Panc1 (cell line): ENCODE measurements around the gene PLEKHA7.

Source experiments
- POLR2AphosphoS5 ChIP-seq: IDR thresholded peaks from 2 replicates; pipeline ENCODE4 v1.6.1; 2012; ENCODE audit warnings: mild to moderate bottlenecking, low read depth, low read length, moderate library complexity
- TF ChIP-seq, protein P1 (sequence below): fragments of 450-650 bp; IDR thresholded peaks from 2 replicates; pipeline ENCODE4 v1.5.1; 2017; ENCODE audit warnings: mild to moderate bottlenecking
- TF ChIP-seq, protein P2 (sequence below), 2 experiments: IDR thresholded peaks; 2 replicates each; pipeline ENCODE4 v1.6.1; 2011 to 2012; ENCODE audit warnings: low read depth in 2 of 2, control low read depth in 1 of 2, low read length in 1 of 2, mild to moderate bottlenecking in 1 of 2, moderate library complexity in 1 of 2; ENCODE audit not compliant: insufficient read depth in 1 of 2

DNA sequence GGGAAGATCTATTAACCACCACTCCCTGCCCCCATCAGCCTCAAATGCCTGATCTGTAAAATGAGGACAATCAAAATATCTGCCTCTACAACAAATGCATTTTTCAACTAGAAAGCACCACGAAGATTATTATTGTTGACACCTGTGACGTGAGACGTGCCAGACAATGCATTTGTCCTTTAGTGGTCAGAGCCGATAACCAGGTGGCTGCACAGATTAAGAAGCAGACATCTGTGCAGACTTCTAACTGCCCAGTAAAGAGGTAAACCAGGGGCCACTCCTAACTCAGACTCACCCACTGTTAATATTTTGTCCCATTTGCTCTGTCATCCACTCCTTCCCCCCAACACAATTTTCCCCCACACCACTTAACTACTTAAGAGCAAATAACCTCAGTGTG lies 11.7 kb downstream of the PLEKHA7 start:
- no peak for TF ChIP-seq POLR2AphosphoS5
- TF ChIP-seq, protein P1, sequence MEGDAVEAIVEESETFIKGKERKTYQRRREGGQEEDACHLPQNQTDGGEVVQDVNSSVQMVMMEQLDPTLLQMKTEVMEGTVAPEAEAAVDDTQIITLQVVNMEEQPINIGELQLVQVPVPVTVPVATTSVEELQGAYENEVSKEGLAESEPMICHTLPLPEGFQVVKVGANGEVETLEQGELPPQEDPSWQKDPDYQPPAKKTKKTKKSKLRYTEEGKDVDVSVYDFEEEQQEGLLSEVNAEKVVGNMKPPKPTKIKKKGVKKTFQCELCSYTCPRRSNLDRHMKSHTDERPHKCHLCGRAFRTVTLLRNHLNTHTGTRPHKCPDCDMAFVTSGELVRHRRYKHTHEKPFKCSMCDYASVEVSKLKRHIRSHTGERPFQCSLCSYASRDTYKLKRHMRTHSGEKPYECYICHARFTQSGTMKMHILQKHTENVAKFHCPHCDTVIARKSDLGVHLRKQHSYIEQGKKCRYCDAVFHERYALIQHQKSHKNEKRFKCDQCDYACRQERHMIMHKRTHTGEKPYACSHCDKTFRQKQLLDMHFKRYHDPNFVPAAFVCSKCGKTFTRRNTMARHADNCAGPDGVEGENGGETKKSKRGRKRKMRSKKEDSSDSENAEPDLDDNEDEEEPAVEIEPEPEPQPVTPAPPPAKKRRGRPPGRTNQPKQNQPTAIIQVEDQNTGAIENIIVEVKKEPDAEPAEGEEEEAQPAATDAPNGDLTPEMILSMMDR, result no peak
- TF ChIP-seq, protein P2, sequence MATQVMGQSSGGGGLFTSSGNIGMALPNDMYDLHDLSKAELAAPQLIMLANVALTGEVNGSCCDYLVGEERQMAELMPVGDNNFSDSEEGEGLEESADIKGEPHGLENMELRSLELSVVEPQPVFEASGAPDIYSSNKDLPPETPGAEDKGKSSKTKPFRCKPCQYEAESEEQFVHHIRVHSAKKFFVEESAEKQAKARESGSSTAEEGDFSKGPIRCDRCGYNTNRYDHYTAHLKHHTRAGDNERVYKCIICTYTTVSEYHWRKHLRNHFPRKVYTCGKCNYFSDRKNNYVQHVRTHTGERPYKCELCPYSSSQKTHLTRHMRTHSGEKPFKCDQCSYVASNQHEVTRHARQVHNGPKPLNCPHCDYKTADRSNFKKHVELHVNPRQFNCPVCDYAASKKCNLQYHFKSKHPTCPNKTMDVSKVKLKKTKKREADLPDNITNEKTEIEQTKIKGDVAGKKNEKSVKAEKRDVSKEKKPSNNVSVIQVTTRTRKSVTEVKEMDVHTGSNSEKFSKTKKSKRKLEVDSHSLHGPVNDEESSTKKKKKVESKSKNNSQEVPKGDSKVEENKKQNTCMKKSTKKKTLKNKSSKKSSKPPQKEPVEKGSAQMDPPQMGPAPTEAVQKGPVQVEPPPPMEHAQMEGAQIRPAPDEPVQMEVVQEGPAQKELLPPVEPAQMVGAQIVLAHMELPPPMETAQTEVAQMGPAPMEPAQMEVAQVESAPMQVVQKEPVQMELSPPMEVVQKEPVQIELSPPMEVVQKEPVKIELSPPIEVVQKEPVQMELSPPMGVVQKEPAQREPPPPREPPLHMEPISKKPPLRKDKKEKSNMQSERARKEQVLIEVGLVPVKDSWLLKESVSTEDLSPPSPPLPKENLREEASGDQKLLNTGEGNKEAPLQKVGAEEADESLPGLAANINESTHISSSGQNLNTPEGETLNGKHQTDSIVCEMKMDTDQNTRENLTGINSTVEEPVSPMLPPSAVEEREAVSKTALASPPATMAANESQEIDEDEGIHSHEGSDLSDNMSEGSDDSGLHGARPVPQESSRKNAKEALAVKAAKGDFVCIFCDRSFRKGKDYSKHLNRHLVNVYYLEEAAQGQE (IDR thresholded peaks at IDR 0.05; ENCODE audit: insufficient read depth in 1 of 2, low read depth in 2 of 2, low read length in 1 of 2), result no peak
